ENCODE measurements around the gene CYP21A2.
A peak's percentile ranks its signal among the peaks of the same experiment; 100 is the strongest.

CYP21A2 gene

GRCh38 chr6:32083812-32084768 is 45.9 kb downstream of the CYP21A2 start:
- no peak for DNase-seq (ENCODE audit: low read depth)

- no peak for DNase-seq (ENCODE audit: low read depth)
These were observed 46.6 kb downstream of the CYP21A2 start for GRCh38 chr6:32084780-32085179.

- DNase-seq (ENCODE audit: low read depth) = no peak
These were observed 47.7 kb downstream of the CYP21A2 start for GRCh38 chr6:32085759-32086459.

- no peak for DNase-seq (ENCODE audit: low read depth)
These were observed 48.7 kb downstream of the CYP21A2 start for GRCh38 chr6:32086661-32087573.

- DNase-seq (ENCODE audit: low read depth) = peak; percentile 46
These were observed 49.6 kb downstream of the CYP21A2 start for GRCh38 chr6:32087574-32088486.

- no peak for DNase-seq (ENCODE audit: low read depth)
These were observed 50.4 kb downstream of the CYP21A2 start for GRCh38 chr6:32088487-32089049.

GRCh38 chr6:32089082-32089828 is 51.0 kb downstream of the CYP21A2 start:
- no peak for DNase-seq (ENCODE audit: low read depth)

Measured in activated T-helper 1 cell treated with Interleukin-2 at 50 U/mL for 16 hours (primary cell).